NCI-H2029 treated with DMSO at 0.1 percent for 48 hours (cell line): Measurements from ENCODE around the gene OPCML.
A peak's percentile ranks its signal among the peaks of the same experiment; 100 is the strongest.

Experiments used
- DNase-seq: peaks from one replicate; lab custom pipeline; 2025; lab: John Stamatoyannopoulos, UW

Gene OPCML

DNA sequence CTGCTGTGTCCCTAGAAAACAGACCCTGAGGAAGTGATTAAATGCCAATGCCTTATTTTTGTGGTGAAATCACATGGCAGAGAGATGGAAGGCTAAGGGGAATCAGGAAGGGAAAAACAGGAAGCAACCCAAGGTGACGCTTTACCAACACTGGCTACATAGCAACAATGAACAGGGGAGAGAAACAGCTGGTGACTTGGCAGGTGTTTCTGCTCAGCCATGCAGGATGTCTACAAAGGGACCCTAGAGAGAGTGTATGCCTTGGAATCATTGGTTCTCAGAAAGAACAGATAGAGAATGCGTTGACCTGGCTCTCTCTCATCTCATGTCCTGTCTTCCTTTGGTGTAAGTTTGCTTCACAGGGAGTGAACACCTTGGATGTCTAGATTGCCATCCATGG lies 911.9 kb downstream of the OPCML start:
- no peak for DNase-seq

GRCh38 chr11:132610791-132611190 lies 921.5 kb downstream of the OPCML start:
- DNase-seq, result no peak

DNA sequence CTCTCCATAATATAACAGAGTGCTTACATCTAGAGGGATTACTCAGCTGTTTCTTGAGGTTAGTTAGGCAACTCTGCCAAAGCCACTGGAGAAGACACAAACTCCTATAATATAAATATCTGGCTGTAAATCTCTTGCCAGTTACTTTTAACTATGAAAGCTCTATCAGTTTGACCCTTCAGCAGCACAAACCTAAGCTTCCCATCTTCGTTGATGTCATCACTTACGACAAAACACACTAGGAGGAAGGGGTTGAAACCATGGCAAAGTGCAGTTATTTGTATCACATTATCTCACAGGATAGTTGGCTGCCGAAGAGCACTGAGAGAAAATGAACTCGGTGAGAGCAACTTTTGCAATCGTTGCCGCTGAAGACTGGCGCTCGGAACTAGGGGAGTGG lies 922.1 kb downstream of the OPCML start:
- no peak for DNase-seq

DNA sequence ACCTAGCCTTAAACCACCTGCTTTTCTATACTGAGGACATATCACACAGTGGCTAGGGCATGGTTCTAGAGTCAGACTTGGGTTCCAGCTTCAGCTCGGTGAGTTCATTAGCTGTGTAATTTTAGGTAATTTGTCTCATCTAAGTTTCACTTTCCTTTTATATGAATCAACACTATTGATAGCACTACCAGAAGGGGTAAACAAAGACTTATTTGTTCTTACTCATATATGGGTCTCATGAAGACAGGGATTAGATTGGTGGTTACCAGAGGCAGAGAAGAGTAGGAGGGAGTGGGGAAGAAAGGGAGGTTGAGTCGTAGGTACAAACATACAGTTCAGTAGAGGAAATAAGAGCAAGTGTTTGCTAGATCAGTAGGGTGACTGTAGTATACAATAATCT lies 924.7 kb downstream of the OPCML start:
- DNase-seq, result no peak

DNA sequence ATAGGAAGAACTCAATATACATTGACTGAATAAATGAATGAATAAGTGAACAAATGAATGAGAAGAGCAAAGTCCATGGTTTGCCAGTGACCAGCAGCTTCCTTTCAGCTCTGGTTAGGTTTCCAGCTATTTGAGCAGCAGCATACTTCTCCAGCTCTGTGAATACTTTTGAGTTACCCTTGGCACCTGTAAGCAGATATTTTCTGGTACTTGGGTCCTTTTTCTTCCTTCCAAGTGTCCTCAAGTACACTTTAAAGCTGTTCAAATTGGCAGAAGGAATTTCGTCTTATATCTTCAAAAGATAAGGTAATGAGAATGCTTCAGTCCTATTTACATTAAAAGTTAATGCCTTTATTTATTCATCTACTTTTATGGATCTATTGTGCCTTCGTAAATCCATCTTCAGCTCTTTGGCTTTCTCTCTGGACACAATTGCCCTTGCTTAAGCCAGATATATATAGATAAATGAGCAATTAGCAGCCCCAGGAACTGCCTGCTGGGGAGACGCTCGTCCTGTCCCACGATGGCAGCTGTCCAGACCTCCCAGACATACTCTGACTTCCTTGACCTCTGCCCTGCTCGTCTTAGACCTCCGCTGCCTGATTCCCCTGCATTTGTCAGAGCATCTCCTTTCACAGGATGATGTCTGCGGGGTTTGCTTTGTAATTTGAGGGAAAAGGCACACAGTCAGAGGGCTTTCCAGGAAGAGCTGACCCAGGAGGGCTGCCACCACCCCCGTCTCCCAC lies 926.3 kb downstream of the OPCML start:
- no peak for DNase-seq

- no peak for DNase-seq
These were observed 927.9 kb downstream of the OPCML start for GRCh38 chr11:132604431-132604830.

DNA sequence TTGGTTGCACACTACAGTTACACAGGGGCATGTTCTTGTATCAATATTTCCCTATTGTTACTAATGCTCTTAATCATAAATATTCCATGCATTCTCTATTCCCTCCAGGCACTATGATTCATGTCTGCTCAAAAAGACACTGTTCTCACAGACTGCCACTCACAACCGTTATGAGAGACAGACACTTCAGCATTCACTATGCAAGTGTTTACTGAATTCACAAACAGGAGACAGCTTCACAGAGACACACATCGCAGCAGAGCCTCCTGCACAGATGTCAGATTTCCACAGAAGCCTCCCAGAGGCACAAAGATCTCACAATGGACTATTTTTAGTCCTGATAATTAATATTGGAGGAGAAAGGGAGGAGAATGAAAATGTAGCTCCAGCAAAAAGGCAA lies 930.4 kb downstream of the OPCML start:
- DNase-seq, result no peak

DNA sequence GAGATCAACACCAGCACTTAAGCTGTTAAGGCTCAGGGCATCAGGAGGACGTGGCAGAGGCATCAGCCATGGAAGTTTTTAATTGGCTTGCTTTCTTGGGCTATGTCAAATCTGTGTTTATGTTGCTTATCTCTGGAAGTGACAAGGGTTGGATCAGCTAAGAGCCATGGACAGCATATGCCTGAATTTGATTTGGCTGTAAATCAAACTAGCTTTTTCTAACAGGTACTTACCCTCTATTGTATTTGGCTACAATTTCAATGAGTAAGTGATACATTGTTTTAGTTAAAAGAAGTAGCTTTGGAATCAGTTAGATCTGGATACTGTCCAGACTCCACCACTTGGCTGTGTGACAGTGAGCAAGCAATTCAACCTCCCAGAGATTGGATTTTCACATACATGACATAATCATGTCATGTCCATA lies 936.6 kb downstream of the OPCML start:
- peak; percentile 8 for DNase-seq

GRCh38 chr11:132595246-132595645 lies 937.1 kb downstream of the OPCML start:
- DNase-seq, result no peak

DNA sequence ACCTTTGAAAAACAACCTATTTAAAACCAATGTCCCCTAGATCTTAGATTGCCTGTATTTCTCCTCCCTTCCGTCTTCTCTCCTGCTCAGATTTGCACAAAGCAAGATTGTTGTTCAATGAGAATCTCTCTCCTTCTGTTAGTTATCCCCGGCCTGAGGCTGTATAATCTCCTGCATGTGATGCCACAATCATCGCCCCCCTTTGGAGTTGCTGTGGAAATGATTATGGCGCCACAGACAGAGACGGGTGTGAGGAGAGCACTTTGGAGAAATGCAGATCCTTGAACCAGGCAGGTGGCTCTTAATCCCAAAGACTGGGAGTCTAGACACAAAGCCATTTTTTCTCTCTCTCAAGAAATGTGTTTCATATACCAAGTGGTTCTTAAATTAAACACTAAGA lies 941.3 kb downstream of the OPCML start:
- no peak for DNase-seq

- DNase-seq, result no peak
These were observed 941.7 kb downstream of the OPCML start for GRCh38 chr11:132590554-132590953.

- DNase-seq, result no peak
These were observed 942.5 kb downstream of the OPCML start for GRCh38 chr11:132589791-132590190.

DNA sequence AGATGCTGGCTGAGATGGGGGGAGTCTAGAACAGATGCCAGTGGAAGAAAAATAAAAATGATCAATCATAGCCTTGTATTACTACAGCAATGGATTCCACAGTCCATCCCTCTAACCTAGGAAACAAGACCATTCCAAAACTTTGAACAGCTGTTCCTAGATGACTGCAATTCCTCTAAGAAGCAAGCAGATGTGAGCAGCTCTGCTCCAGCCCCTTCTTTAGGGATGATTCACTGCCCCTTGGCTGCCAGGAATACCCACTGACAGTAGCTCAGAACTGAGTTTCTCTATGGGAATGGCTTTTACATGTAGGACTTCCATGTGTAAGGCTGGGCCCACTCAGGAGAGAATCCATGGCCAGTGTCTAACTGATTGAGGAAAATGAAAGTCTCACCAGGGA lies 943.9 kb downstream of the OPCML start:
- DNase-seq, result no peak

GRCh38 chr11:132587716-132588115 lies 944.6 kb downstream of the OPCML start:
- no peak for DNase-seq

DNA sequence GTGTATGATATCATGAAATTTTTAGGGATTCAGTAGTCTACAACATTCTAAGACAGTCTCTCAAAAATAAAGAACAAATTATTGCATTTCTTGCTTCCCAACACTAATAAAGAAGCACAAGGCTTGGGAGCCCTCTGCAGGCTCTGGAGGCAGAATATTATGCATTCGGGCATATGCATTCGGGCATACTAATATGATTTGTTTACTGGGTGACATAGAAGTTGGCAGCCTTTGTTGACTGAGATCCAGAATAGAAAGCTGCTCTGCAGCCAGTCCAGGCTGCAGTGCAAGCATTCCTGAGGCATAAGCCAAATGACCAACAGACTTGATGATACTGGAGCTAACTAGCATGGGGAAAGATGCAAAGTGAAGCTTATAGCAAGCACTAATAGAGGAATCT lies 945.5 kb downstream of the OPCML start:
- no peak for DNase-seq

- no peak for DNase-seq
These were observed 952.5 kb downstream of the OPCML start for GRCh38 chr11:132579634-132580327.

GRCh38 chr11:132579136-132579535 lies 953.2 kb downstream of the OPCML start:
- DNase-seq, result no peak

DNA sequence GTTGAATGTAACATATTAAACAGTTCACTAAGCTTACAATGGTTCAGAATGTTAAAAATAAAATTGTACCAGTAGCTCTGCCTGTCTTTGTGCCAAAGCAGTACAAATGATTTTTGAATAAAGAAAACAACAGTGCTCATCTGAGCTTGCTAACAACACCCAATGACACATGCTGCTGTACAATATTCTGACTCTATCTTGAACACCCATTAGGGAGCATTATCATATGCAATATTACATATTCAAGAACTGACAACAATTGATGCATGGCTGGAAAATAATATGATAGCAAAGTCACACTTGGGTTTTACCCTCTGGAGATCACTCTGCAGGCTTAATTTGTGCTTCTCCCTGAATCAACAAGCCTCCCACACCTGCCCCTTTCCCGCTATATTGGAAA lies 953.7 kb downstream of the OPCML start:
- no peak for DNase-seq

DNA sequence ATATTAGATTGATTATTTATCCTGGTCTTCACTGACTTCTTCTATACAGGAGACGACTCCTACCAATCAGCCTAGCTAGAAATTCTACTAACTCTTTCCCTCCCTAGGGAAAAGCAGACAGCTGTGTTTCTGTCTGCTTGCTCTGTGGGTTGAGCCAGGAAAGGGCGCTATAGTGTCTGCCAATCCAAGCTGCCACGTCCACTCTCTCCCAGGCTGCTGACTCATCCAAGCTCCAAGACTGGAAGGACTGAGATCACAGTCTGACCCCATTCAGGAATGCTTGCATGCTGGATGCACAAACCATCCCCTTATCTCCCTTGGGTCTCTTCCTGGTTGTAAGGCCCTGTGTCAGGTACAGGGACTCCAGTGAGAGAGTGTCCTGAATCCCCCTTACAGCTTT lies 955.6 kb downstream of the OPCML start:
- DNase-seq, result no peak

DNA sequence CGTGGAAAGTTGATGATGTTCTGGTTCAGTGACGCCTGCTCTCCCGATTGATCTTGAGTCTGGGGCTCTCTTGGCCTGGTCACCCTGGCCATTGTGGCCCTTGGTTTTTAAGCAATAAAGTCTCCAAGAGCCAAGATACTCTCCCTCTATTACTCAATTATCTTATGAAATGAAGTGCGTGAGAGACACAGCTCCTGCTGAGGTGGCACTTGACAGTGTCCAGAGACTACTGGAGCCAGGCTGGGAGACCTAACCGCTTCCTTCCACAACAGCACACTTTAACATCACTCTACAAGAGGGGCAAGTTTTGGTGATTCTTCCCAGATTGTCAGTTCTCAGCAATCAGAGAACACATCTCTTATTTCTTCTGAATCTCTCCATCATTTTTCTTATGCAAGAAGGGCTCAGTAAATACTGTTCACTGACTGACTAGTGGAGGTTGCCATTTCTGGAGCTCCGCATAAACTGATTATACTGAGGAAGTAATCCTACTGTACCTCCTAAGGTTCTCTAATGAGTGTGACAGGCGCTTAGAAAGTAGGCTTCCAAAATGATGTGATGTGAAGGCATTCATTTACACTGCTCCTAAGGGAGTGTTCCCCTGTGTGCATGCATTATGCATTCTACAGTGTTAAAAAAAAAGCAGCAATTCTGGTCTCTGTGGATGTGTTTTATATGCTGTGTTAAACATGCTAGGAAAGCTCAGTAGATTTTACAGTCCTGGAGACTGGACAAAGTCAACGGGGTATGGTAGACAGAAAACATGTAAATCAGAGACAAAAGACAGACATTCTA lies 968.0 kb downstream of the OPCML start:
- no peak for DNase-seq

DNA sequence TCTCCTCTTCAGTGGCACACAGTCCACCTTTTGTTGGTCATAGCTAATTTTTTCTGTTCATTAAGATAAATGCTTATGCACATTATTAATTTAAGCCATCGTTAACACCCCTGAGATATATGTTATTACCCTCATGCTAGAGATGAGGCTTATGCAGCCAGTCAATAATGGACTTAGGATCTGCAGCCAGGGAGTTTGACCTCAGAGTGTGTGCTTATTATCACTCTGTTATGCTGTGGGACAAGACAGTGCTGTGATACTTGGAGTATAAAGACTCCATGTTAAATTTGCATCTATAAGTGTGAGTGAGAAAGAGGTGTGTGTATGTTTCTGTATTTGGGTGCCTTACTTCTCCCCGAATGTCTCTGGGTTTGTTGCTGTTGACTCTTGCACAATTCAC lies 969.3 kb downstream of the OPCML start:
- DNase-seq, result no peak

DNA sequence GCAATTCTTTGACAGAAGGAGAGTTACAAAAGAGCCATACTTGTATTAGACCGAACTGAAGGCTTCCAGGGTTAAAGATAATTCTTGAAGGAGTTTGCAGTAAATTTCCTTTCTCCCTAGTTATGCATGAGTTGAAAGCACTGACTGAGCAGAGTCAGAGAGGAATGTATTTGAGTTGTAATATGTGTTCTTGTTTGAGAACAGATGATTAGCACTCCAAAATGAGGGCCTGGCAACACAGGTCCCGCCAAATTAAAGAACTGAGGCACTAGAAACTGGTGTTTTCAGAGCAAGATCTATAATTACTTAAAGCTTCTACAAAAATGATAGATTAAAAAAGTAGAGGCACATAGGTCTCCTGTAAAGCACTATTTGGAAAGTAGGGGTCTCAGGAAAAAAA lies 970.4 kb downstream of the OPCML start:
- no peak for DNase-seq
